Keratinocyte (primary cell): ENCODE measurements around the gene AKR1A1. TPM values are rescaled to one million over a fixed set of nuclear protein-coding genes. Genes with fewer than 3 reads are reported as not detected.

ENCODE experiments used
- DNase-seq: peaks from one replicate; pipeline ENCODE4 v3.0.0-alpha.2; 2011; ENCODE audit warnings: low read depth, missing footprints, low spot score
- FAIRE-seq: peaks from 2 replicates; lab custom pipeline; 2011; peaks lifted over from hg19 to GRCh38; lab: Jason Lieb, UNC
- H2AFZ ChIP-seq: 2 replicates; pipeline ENCODE4 v1.6.0; 2012; ENCODE audit warnings: low read length, control low read depth, inconsistent platforms; ENCODE audit not compliant: control insufficient read depth
- H3K27ac ChIP-seq: 2 replicates; pipeline ENCODE4 v1.5.1; 2011; ENCODE audit warnings: low read length; ENCODE audit not compliant: control insufficient read depth, insufficient read depth
- H3K27me3 ChIP-seq: 3 replicates; pipeline ENCODE4 v1.6.0; 2011; ENCODE audit warnings: low read length; ENCODE audit not compliant: control insufficient read depth, insufficient read depth; ENCODE audit errors: extremely low read depth
- H3K36me3 ChIP-seq, 2 experiments: 2 replicates in 1 of 2; 3 replicates in 1 of 2; pipeline ENCODE4 v1.5.1; 2011; ENCODE audit warnings: low read length in 2 of 2, mild to moderate bottlenecking in 1 of 2; ENCODE audit not compliant: control insufficient read depth in 2 of 2, insufficient read depth in 2 of 2; ENCODE audit errors: extremely low read depth in 1 of 2
- H3K4me1 ChIP-seq: 3 replicates; pipeline ENCODE4 v1.5.1; 2011; ENCODE audit warnings: low read length; ENCODE audit not compliant: control insufficient read depth, insufficient read depth; ENCODE audit errors: extremely low read depth
- H3K4me2 ChIP-seq: 3 replicates; pipeline ENCODE4 v1.6.0; 2011; ENCODE audit warnings: low read depth, low read length; ENCODE audit not compliant: control insufficient read depth, insufficient read depth; ENCODE audit errors: extremely low read depth
- H3K4me3 ChIP-seq, 3 experiments: fragments of 200-600 bp in 1 of 3; sonication (generic) in 1 of 3; 2 replicates in 2 of 3; 3 replicates in 1 of 3; pipeline ENCODE4 v1.5.1; 2011 to 2016; ENCODE audit warnings: low read length in 3 of 3, mild to moderate bottlenecking in 3 of 3, control low read depth in 2 of 3, inconsistent platforms in 1 of 3, low read depth in 1 of 3, mixed read lengths in 1 of 3, mixed run types in 1 of 3, moderate library complexity in 1 of 3; ENCODE audit not compliant: control insufficient read depth in 2 of 3, insufficient read depth in 2 of 3; ENCODE audit errors: extremely low read depth in 1 of 3
- H3K79me2 ChIP-seq: 2 replicates; pipeline ENCODE4 v1.6.0; 2012; ENCODE audit warnings: low read length; ENCODE audit not compliant: control insufficient read depth, insufficient read depth
- H3K9ac ChIP-seq: 3 replicates; pipeline ENCODE4 v1.6.0; 2011; ENCODE audit warnings: low read length; ENCODE audit not compliant: control insufficient read depth, insufficient read depth; ENCODE audit errors: extremely low read depth
- H3K9me1 ChIP-seq: 3 replicates; pipeline ENCODE4 v1.6.0; 2011; ENCODE audit warnings: low read length; ENCODE audit not compliant: control insufficient read depth, insufficient read depth; ENCODE audit errors: extremely low read depth
- H3K9me3 ChIP-seq: 2 replicates; pipeline ENCODE4 v1.5.1; 2012; ENCODE audit warnings: low read depth, low read length; ENCODE audit not compliant: control insufficient read depth
- H4K20me1 ChIP-seq: 3 replicates; pipeline ENCODE4 v1.6.0; 2011; ENCODE audit warnings: low read length; ENCODE audit not compliant: control insufficient read depth, insufficient read depth; ENCODE audit errors: extremely low read depth
- CTCF ChIP-seq, 3 experiments: IDR thresholded peaks in 1 of 3; conservative IDR thresholded peaks in 1 of 3; optimal IDR thresholded peaks in 1 of 3; 2 replicates in 2 of 3; 3 replicates in 1 of 3; pipeline versions ENCODE3 to v1.5.1; 2011; ENCODE audit warnings: low read length in 3 of 3, mild to moderate bottlenecking in 3 of 3, moderate library complexity in 2 of 3, control low read depth in 1 of 3, inconsistent platforms in 1 of 3; ENCODE audit not compliant: insufficient read depth in 2 of 3; ENCODE audit errors: extremely low read depth in 1 of 3
- EZH2 ChIP-seq: IDR thresholded peaks from one replicate; pipeline ENCODE4 v1.6.1; 2012; ENCODE audit warnings: inconsistent platforms, mild to moderate bottlenecking, low read length, moderate library complexity
- dilution Hi-C: fragments of 300-500 bp; cut with MboI; formaldehyde crosslinking; loops from one replicate; pipeline ENCODE4 v1.7.0; 2020; ENCODE audit warnings: low sequenced_read_pairs; ENCODE audit not compliant: extremely low pct_ligation_motif_present
- polyA plus RNA-seq, 5 experiments: library from polyadenylated mRNA; depleted of rRNA in 3 of 5; stranded (reverse) in 3 of 5; stranded (forward) in 1 of 5; unstranded in 1 of 5; fragments of >200 nt; gene quantifications; 1 replicate in 1 of 5; 2 replicates in 3 of 5; 3 replicates in 1 of 5; pipeline versions ENCODE4 v1.2.1 to v1.2.3, GENCODE V29; 2011 to 2012; ENCODE audit warnings: missing spikeins in 2 of 5, low read depth in 1 of 5, low replicate concordance in 1 of 5

AKR1A1 gene
- polyA plus RNA-seq, 1 donor (not counting 4 experiments of a cell fraction or from before 2014, with no cell fraction given), result 107 TPM

DNA sequence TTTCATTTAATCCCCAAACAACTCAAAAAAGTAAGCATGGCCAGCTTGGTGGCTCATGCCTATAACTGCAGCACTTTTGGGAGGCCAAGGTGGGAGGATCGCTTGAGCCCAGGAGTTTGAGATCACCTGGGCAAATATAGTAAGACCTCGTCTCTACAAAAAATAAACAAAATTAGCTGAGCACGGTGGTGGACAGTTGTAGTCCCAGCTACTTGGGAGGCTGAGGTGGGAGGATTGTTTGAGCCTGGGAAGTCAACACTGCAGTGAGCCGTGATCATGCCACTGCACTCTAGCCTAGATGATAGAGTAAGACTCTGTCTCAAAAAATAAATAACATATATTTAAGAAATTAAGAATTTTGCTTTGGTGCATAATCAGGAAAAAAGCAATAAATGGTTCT lies 6.1 kb upstream of the AKR1A1 start:
- TF ChIP-seq EZH2, result no peak
- no peak for TF ChIP-seq CTCF (optimal IDR thresholded peaks at IDR 0.05 in 1 of 3, IDR thresholded peaks at IDR 0.05 in 1 of 3, conservative IDR thresholded peaks at IDR 0.05 in 1 of 3; ENCODE audit: extremely low read depth in 1 of 3, insufficient read depth in 2 of 3, low read length in 3 of 3)
- Histone ChIP-seq H4K20me1 (no peaks in the 10 kb centered on the region), H3K4me2 (no peak overlapping the region), H3K27ac (no peak overlapping the region), H3K9me1 (no peaks in the 10 kb centered on the region), H3K36me3 (no peaks in the 10 kb centered on the region), H3K9me3 (no peaks in the 10 kb centered on the region), H3K27me3 (no peaks in the 10 kb centered on the region), H3K79me2 (no peaks in the 10 kb centered on the region), H3K9ac (no peak overlapping the region), H3K4me1 (no peaks in the 10 kb centered on the region), H3K4me3 (no peak overlapping the region), H2AFZ (no peak overlapping the region)
- FAIRE-seq, result no peak
- dilution Hi-C loops, result no loop called here
- no peak for DNase-seq

- TF ChIP-seq CTCF (optimal IDR thresholded peaks at IDR 0.05 in 1 of 3, IDR thresholded peaks at IDR 0.05 in 1 of 3, conservative IDR thresholded peaks at IDR 0.05 in 1 of 3; ENCODE audit: extremely low read depth in 1 of 3, insufficient read depth in 2 of 3, low read length in 3 of 3), result no peak
- no peak for TF ChIP-seq EZH2
- no peaks in the 10 kb centered on the region for H3K9me3 ChIP-seq
- dilution Hi-C loops, result no loop called here
- no peaks in the 10 kb centered on the region for H3K4me1 ChIP-seq
- H3K9me1 ChIP-seq, result no peaks in the 10 kb centered on the region
- H3K27ac ChIP-seq, result no peak overlapping the region
- no peak overlapping the region for H2AFZ ChIP-seq
- no peak overlapping the region for H3K9ac ChIP-seq
- H3K79me2 ChIP-seq, result no peaks in the 10 kb centered on the region
- no peak overlapping the region for H3K4me3 ChIP-seq
- DNase-seq, result no peak
- no peaks in the 10 kb centered on the region for H3K27me3 ChIP-seq
- no peak overlapping the region for H3K4me2 ChIP-seq
- no peaks in the 10 kb centered on the region for H3K36me3 ChIP-seq
- no peaks in the 10 kb centered on the region for H4K20me1 ChIP-seq
- FAIRE-seq, result no peak
Measured at GRCh38 chr1:45545019-45545493, 5.6 kb upstream of the AKR1A1 start.
